Hepatic stellate cell (primary cell): ENCODE measurements around the gene MMGT1.

Source experiments
- DNase-seq: peaks from one replicate; pipeline ENCODE4 v3.0.0; 2011; ENCODE audit warnings: low spot score

MMGT1 gene

GRCh38 chrX:135973548-135974278, at the start of gene MMGT1:
MMGT1 (minus strand) TSS chrX:135973988; CDS start chrX:135973675, 313 bp downstream.
- DNase-seq, result peak; percentile 72

- no peak for DNase-seq
These were observed 48.1 kb upstream of the MMGT1 start for GRCh38 chrX:136021903-136022302.

GRCh38 chrX:136021160-136021559, 47.4 kb upstream of the MMGT1 start:
- DNase-seq, result no peak

GRCh38 chrX:136019226-136019625, 45.4 kb upstream of the MMGT1 start:
- DNase-seq, result no peak

GRCh38 chrX:136016881-136017280, 43.1 kb upstream of the MMGT1 start:
- no peak for DNase-seq

- no peak for DNase-seq
These were observed 41.2 kb upstream of the MMGT1 start for GRCh38 chrX:136015016-136015415.

GRCh38 chrX:135988245-135988644, 14.5 kb upstream of the MMGT1 start:
- no peak for DNase-seq

- DNase-seq, result no peak
These were observed 12.2 kb upstream of the MMGT1 start for GRCh38 chrX:135985973-135986310.

- DNase-seq, result peak; percentile 38
These were observed 11.6 kb upstream of the MMGT1 start, which contains the start of gene SLC9A6 for GRCh38 chrX:135985157-135985972. SLC9A6 (plus strand) TSS chrX:135985435; CDS start chrX:135985659, 224 bp downstream.

- DNase-seq, result no peak
These were observed 11.0 kb upstream of the MMGT1 start for GRCh38 chrX:135984791-135985156.

- no peak for DNase-seq
These were observed 10.5 kb upstream of the MMGT1 start for GRCh38 chrX:135984256-135984655.

GRCh38 chrX:135982860-135983259, 9.1 kb upstream of the MMGT1 start:
- no peak for DNase-seq

- no peak for DNase-seq
These were observed 7.9 kb upstream of the MMGT1 start for GRCh38 chrX:135981668-135982067.

GRCh38 chrX:135981010-135981409, 7.2 kb upstream of the MMGT1 start:
- DNase-seq, result no peak

GRCh38 chrX:135977611-135978010, 3.8 kb upstream of the MMGT1 start:
- DNase-seq, result no peak

- no peak for DNase-seq
These were observed 1.6 kb upstream of the MMGT1 start for GRCh38 chrX:135975421-135975820.

- DNase-seq, result no peak
These were observed 580 bp upstream of the MMGT1 start for GRCh38 chrX:135974279-135974856.

GRCh38 chrX:135973025-135973547, 702 bp downstream of the MMGT1 start:
- no peak for DNase-seq

- no peak for DNase-seq
These were observed 22.5 kb downstream of the MMGT1 start for GRCh38 chrX:135951291-135951690.

- no peak for DNase-seq
These were observed 29.3 kb downstream of the MMGT1 start for GRCh38 chrX:135944486-135944885.

- no peak for DNase-seq
These were observed 41.9 kb downstream of the MMGT1 start for GRCh38 chrX:135931644-135932487.

GRCh38 chrX:135927897-135928296, 45.9 kb downstream of the MMGT1 start:
- DNase-seq, result no peak
